Heart right ventricle (tissue), 16 donors: ENCODE results near the gene GALNT13. TPM values are rescaled to one million over a fixed set of nuclear protein-coding genes. Genes with fewer than 3 reads are reported as not detected.

Experiments used
- ATAC-seq, 8 donors: fragments of 200-7000 bp; cut with Tn5 transposase; one replicate each; pipeline ENCODE4 v1.9.1; 2020; ENCODE audit warnings: mild to moderate bottlenecking in 8 of 8, moderate library complexity in 8 of 8, moderate number of reproducible peaks in 1 of 8
- DNase-seq, 2 donors: peaks; one replicate each; pipeline ENCODE4 v3.0.0-alpha.2; 2020
- H3K27ac ChIP-seq, 10 donors: fragments of 200-600 bp; sonication (generic) in 2 of 10; one replicate each; pipeline versions ENCODE4 v1.5.0 to v1.8.0; 2020 to 2022; ENCODE audit warnings: mild to moderate bottlenecking in 3 of 10
- H3K27me3 ChIP-seq, 7 donors: fragments of 200-600 bp; one replicate each; pipeline ENCODE4 v1.8.0; 2021 to 2022; ENCODE audit warnings: mild to moderate bottlenecking in 2 of 7
- H3K36me3 ChIP-seq, 9 donors: fragments of 200-600 bp; sonication (generic) in 1 of 9; one replicate each; pipeline versions ENCODE4 v1.5.0 to v1.8.0; 2020 to 2022; ENCODE audit warnings: mild to moderate bottlenecking in 2 of 9
- H3K4me1 ChIP-seq, 9 donors: fragments of 200-600 bp; sonication (generic) in 1 of 9; one replicate each; pipeline versions ENCODE4 v1.5.0 to v1.8.0; 2020 to 2022; ENCODE audit warnings: mild to moderate bottlenecking in 4 of 9
- H3K4me3 ChIP-seq, 10 donors: fragments of 200-600 bp; sonication (generic) in 2 of 10; one replicate each; pipeline versions ENCODE4 v1.5.0 to v1.8.0; 2020 to 2022; ENCODE audit warnings: mild to moderate bottlenecking in 7 of 10, moderate library complexity in 2 of 10
- H3K9me3 ChIP-seq, 11 donors: fragments of 200-600 bp in 10 of 11; sonication (generic) in 2 of 11; one replicate each; pipeline versions ENCODE4 v1.5.0 to v1.8.0; 2013 to 2022; ENCODE audit warnings: mild to moderate bottlenecking in 2 of 11, control low read depth in 1 of 11, moderate library complexity in 1 of 11
- CTCF ChIP-seq, 9 donors: fragments of 200-600 bp; sonication (generic) in 2 of 9; IDR thresholded peaks; one replicate each; pipeline versions ENCODE4 v1.5.0 to v1.8.0; 2021 to 2022; ENCODE audit warnings: antibody characterized with exemption in 9 of 9, mild to moderate bottlenecking in 5 of 9, moderate library complexity in 1 of 9
- WGBS, 2 donors: extraction: QIAGEN DNeasy Blood & Tissue Kit; methylation state at CpG; one replicate each; pipeline ENCODE4 v1.1.7; 2013; ENCODE audit warnings: inconsistent platforms in 1 of 2; 5-methylcytosine and 5-hydroxymethylcytosine counted together
- intact Hi-C, 10 donors: fragments of 100-400 bp; cut with DNase I; formaldehyde crosslinking; loops; one replicate each; pipeline versions ENCODE4 v1.11.1 to v1.14.2; 2022
- polyA plus RNA-seq, 2 donors: library from polyadenylated mRNA; stranded (reverse); fragments of 200-250 nt; gene quantifications; one replicate each; pipeline ENCODE4 v1.2.3, GENCODE V29; 2013
- total RNA-seq, 10 donors: library from RNA; stranded (reverse); fragmentation: NEBNext Ultra II Directional in 3 of 10; extraction: Animal tissue kit (Norgen Biotek cat#: 25700) in 3 of 10; gene quantifications; one replicate each; pipeline versions ENCODE4 v1.2.1 to v1.2.4, GENCODE V29; 2021 to 2023
- donor health status: Arrhythmogenic right ventricular cardiomyopathy.
- donor health status: ischemic (EF 13 %, LVEDD 7.1; RV severe dilation, severe dysfunction).
- donor health status: healthy with polysubstance abuse.
- donor health status: DM: no; HTN: yes; CAD: no.
- donor health status: DM: no; HTN: no; CAD: no.
- donor health status: ischemic (EF 25% LVEDD 6.9; RV normal size, moderate dysfunction).
- donor health status: ischemic (EF 25% LVEDD 5.7; RV mildly dilated, moderate dysfunction).
- donor health status: healthy.
- donor health status: DM: yes; HTN: yes; CAD: no.
- donor health status: Ischemic cardiomyopathy.
- donor health status: ischemic (EF 35%, LVEDD 5.7; RV mildly dilated, moderate dysfunction).
- donor health status: nonischemic (EF 11% LVEDD 7.7; RV severe dilation, severe dysfunction).
- donor health status: DM: yes; HTN: yes; CAD: no.
- donor health status: PGD.
- donor health status: ischemic (EF 29% LVEDD 5.4; RV normal size, mild dysfunction).
- donor health status: nonischemic (EF 23%, LVEDD 6.1; RV moderate dilation, normal function).

Gene GALNT13
- total and polyA plus RNA-seq, 12 donors: 0.01 to 0.30 (median 0.05) TPM; not detected in 9

DNA sequence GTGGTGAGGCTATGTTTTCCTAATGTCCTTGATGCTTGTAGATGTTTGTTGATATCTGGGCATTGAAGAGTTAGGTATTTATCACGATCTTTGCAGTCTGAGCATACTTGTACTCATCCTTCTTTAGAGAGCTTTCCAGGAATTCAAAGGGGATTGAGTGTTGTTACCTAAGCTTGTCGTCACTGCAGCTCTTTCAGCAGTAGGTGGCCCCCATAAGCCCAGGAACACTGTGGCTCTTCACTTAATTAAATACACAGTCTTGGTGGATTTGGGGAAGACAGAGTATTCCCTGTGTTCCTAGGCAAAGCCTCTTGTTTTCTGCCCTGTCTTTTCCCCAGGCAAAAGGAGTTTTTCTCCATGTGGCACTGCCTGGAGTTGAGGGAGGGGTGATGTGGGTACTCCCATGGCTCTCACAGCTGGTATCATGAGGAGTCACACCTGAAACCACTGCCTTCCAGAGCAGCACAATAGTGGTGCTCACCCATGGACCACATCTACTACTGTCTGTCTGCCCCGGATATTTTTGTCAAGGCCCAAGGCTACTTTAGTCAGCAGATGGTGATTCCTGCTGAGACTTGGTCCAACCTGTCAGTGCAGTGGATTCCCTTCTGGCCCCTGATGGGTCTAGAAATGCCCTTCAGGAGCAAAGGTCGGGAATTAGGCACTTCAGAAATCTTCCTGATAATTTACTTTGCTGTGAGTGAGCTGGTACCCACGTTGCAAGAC lies 95.7 kb downstream of the GALNT13 start:
- H3K27ac ChIP-seq: no peak overlapping the region
- DNase-seq (no peak), ATAC-seq (no peak)
- no peaks in the 10 kb centered on the region for H3K27me3 ChIP-seq
- no peaks in the 10 kb centered on the region for H3K4me1 ChIP-seq
- intact Hi-C loops: no loop called here
- H3K36me3 ChIP-seq: no peaks in the 10 kb centered on the region
- no peak for TF ChIP-seq CTCF (IDR thresholded peaks at IDR 0.05)
- WGBS, 2 donors: 56 to 60% methylated on average over 5 of the region's 5 CpGs
- no peak overlapping the region for H3K4me3 ChIP-seq
- H3K9me3 ChIP-seq: peaks cover 0 to 4% (median 0%) of the 10 kb centered on the region in 11 donors

DNA sequence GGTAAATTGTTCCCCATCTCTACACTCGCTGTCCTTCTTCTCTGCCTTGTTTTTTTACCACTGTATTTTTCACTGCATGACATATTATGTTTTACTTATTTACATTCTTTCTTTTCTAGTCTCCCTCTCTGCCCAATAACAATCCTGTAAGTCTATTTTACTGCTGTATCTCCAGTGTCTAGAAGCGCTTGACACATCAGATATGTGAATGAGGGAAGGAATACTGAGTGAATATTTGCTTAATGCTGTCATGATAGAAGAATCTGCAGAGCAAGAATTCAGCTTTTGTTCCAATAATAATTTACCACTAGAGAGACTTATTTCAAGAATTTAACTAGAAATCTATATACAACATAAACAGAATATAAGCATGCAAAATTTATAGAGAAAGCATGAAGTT lies 99.5 kb downstream of the GALNT13 start:
- WGBS, 2 donors: 60 to 61% methylated on average over 2 of the region's 2 CpGs
- Histone ChIP-seq H3K36me3 (no peaks in the 10 kb centered on the region), H3K4me1 (no peaks in the 10 kb centered on the region), H3K27ac (no peak overlapping the region), H3K4me3 (no peak overlapping the region), H3K9me3 (peaks cover 0 to 4% (median 0%) of the 10 kb centered on the region in 11 donors), H3K27me3 (no peaks in the 10 kb centered on the region)
- DNase-seq (no peak), ATAC-seq (no peak)
- intact Hi-C loops: no loop called here
- no peak for TF ChIP-seq CTCF (IDR thresholded peaks at IDR 0.05)

- no peak for TF ChIP-seq CTCF (IDR thresholded peaks at IDR 0.05)
- Histone ChIP-seq H3K9me3 (no peaks in the 10 kb centered on the region), H3K4me3 (no peak overlapping the region), H3K4me1 (no peaks in the 10 kb centered on the region), H3K36me3 (no peaks in the 10 kb centered on the region), H3K27ac (no peak overlapping the region), H3K27me3 (no peaks in the 10 kb centered on the region)
- 46 to 53% methylated on average over 1 of the region's 1 CpG for WGBS, 2 donors
- DNase-seq: no peak
- no peak for ATAC-seq
- intact Hi-C loops: no loop called here
Measured at GRCh38 chr2:153971855-153972254, 100.1 kb downstream of the GALNT13 start.

DNA sequence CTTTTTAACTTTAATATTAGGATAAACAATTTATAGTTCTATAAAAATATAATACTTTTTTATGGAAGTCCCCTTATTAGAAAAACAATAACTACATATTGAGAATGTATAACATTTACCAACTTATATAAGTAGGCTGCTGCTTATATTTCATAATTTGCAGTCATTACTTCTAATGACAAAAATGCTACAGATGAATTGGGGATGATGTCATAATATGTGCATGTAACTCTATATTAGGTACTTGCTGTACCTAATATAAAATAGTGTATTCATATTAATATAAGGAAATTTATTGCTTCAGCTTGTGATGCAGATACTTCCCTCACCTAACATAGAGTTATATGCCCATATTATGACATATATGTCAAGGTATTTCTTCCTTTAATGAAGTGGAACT lies 100.7 kb downstream of the GALNT13 start:
- Histone ChIP-seq H3K9me3 (peaks cover 0 to 4% (median 0%) of the 10 kb centered on the region in 11 donors), H3K4me1 (no peaks in the 10 kb centered on the region), H3K27ac (no peak overlapping the region), H3K36me3 (no peaks in the 10 kb centered on the region), H3K4me3 (no peak overlapping the region), H3K27me3 (no peaks in the 10 kb centered on the region)
- TF ChIP-seq CTCF (IDR thresholded peaks at IDR 0.05): no peak
- intact Hi-C loops: no loop called here
- ATAC-seq (no peak), DNase-seq (no peak)
